ENCODE measurements around the gene SEPTIN5. TPM values are rescaled to one million over a fixed set of nuclear protein-coding genes. Genes with fewer than 3 reads are reported as not detected.

The SEPTIN5 gene
- total RNA-seq, 1 experiment from 2014 or later = 22.4 TPM

- no peak for ATAC-seq
- TF ChIP-seq ZNF121 (CRISPR knock-in tag; IDR thresholded peaks at IDR 0.05) (no peak), SMAD4 (CRISPR knock-in tag; IDR thresholded peaks at IDR 0.05) (no peak), ZNF396 (CRISPR knock-in tag; IDR thresholded peaks at IDR 0.05; ENCODE audit: borderline replicate concordance) (no peak), ZBTB43 (CRISPR knock-in tag; IDR thresholded peaks at IDR 0.05) (no peak), MAX (CRISPR knock-in tag; IDR thresholded peaks at IDR 0.05) (no peak), ZMAT4 (CRISPR knock-in tag; IDR thresholded peaks at IDR 0.05) (no peak), NFYB (CRISPR knock-in tag; conservative IDR thresholded peaks at IDR 0.05; ENCODE audit: low read depth) (no peak), E2F1 (CRISPR knock-in tag; IDR thresholded peaks at IDR 0.05) (no peak), GTF2I (CRISPR knock-in tag; conservative IDR thresholded peaks at IDR 0.05) (no peak), TEAD1 (CRISPR knock-in tag; IDR thresholded peaks at IDR 0.05) (no peak), ZNF317 (CRISPR knock-in tag; IDR thresholded peaks at IDR 0.05; ENCODE audit: borderline replicate concordance, low read depth) (no peak)
- Mint-ChIP-seq H3K9me3 (no peaks in the 10 kb centered on the region), H3K36me3 (no peaks in the 10 kb centered on the region), H3K4me1 (0 out of 2 replicates have a peak, but pooled peaks cover 2% of the 10 kb centered on the region), H3K27ac (no peak overlapping the region), H3K27me3 (ENCODE audit: low read depth) (peaks cover 25% of the 10 kb centered on the region), H3K4me3 (no peak overlapping the region)
- no peak for DNase-seq (ENCODE audit: low spot score)
- ChIA-PET CTCF (interaction anchor here (0.8 to 1.6 kb wide), 3 partner anchors 19 to 27 kb away, joined by 3 to 10 read pairs (median 4); no protein-coding TSS in a partner anchor), POLR2A (no interaction called here)
These were observed 34.8 kb downstream of the SEPTIN5 start for GRCh38 chr22:19748991-19749664.

GRCh38 chr22:19749876-19750275, 35.6 kb downstream of the SEPTIN5 start:
- no peak for ATAC-seq
- CTCF ChIA-PET = interaction anchor here (7.5 kb wide), 1 partner anchor 19 kb away, joined by 110 read pairs; no protein-coding TSS in a partner anchor
- TF ChIP-seq ZNF317 (CRISPR knock-in tag; IDR thresholded peaks at IDR 0.05; ENCODE audit: borderline replicate concordance, low read depth) (no peak), FOXJ3 (CRISPR knock-in tag; IDR thresholded peaks at IDR 0.05; ENCODE audit: borderline replicate concordance) (no peak), FOXK1 (CRISPR knock-in tag; IDR thresholded peaks at IDR 0.05) (no peak), ATF3 (CRISPR knock-in tag; conservative IDR thresholded peaks at IDR 0.05) (no peak), USF2 (CRISPR knock-in tag; IDR thresholded peaks at IDR 0.05) (no peak), CREB1 (CRISPR knock-in tag; IDR thresholded peaks at IDR 0.05) (no peak), JAZF1 (CRISPR knock-in tag; IDR thresholded peaks at IDR 0.05) (no peak), ZBTB43 (CRISPR knock-in tag; IDR thresholded peaks at IDR 0.05) (no peak), ZNF138 (CRISPR knock-in tag; conservative IDR thresholded peaks at IDR 0.05) (no peak), GTF2I (CRISPR knock-in tag; conservative IDR thresholded peaks at IDR 0.05) (no peak), ZNF281 (CRISPR knock-in tag; IDR thresholded peaks at IDR 0.05) (no peak), AR (CRISPR knock-in tag; IDR thresholded peaks at IDR 0.05) (no peak), PRRX2 (CRISPR knock-in tag; IDR thresholded peaks at IDR 0.05) (no peak), ETV6 (CRISPR knock-in tag; IDR thresholded peaks at IDR 0.05) (no peak)

More at GRCh38 chr22:19749876-19750275, 35.6 kb downstream of the SEPTIN5 start:
- H3K27ac Mint-ChIP-seq = no peak overlapping the region
- H3K27me3 Mint-ChIP-seq (ENCODE audit: low read depth) = peaks cover 33% of the 10 kb centered on the region
- 0 out of 2 replicates have a peak, but pooled peaks cover under 1% of the 10 kb centered on the region for H3K4me1 Mint-ChIP-seq
- POLR2A ChIA-PET = no interaction called here
- H3K4me3 Mint-ChIP-seq = no peak overlapping the region
- H3K36me3 Mint-ChIP-seq = no peaks in the 10 kb centered on the region
- DNase-seq (ENCODE audit: low spot score) = no peak
- no peaks in the 10 kb centered on the region for H3K9me3 Mint-ChIP-seq

Measured in WTC11 (cell line).